HEK293T (cell line): ENCODE results near the gene RAD51B.

Source experiments
- CTCF ChIA-PET: fragments of 350-600 bp; formaldehyde crosslinking; extraction: SDS; loops from one replicate; lab custom pipeline; 2021; ENCODE audit warnings: antibody characterized with exemption, inconsistent platforms; lab: Yijun Ruan, JAX
- POLR2A ChIA-PET: fragments of 350-600 bp; formaldehyde crosslinking; extraction: SDS; loops from one replicate; lab custom pipeline; 2020; ENCODE audit warnings: antibody characterized with exemption, inconsistent platforms; lab: Yijun Ruan, JAX
- DNase-seq: peaks from one replicate; pipeline ENCODE4 v3.0.0; 2012; ENCODE audit warnings: mixed read lengths; ENCODE audit errors: extremely low spot score
- ARNT ChIP-seq: fragments of 450-650 bp; IDR thresholded peaks from 2 replicates; pipeline ENCODE4 v1.6.1; 2017; ENCODE audit warnings: mild to moderate bottlenecking
- BHLHE40 ChIP-seq: fragments of 450-650 bp; IDR thresholded peaks from 2 replicates; pipeline ENCODE4 v1.6.1; 2016; ENCODE audit warnings: mild to moderate bottlenecking, moderate library complexity, borderline replicate concordance
- CTBP1 ChIP-seq: fragments of 450-650 bp; IDR thresholded peaks from 2 replicates; pipeline ENCODE4 v1.6.1; 2016; ENCODE audit warnings: borderline replicate concordance
- ELF4 ChIP-seq: fragments of 450-650 bp; IDR thresholded peaks from 2 replicates; pipeline ENCODE4 v1.6.1; 2017; ENCODE audit warnings: antibody characterized with exemption
- FOXA1 ChIP-seq: fragments of 450-650 bp; IDR thresholded peaks from 2 replicates; pipeline ENCODE4 v1.6.1; 2016; ENCODE audit warnings: mild to moderate bottlenecking
- FOXK2 ChIP-seq: fragments of 450-650 bp; IDR thresholded peaks from 2 replicates; pipeline ENCODE4 v1.6.1; 2016; ENCODE audit warnings: mild to moderate bottlenecking
- FOXM1 ChIP-seq: fragments of 450-650 bp; IDR thresholded peaks from 2 replicates; pipeline ENCODE4 v1.6.1; 2017; ENCODE audit warnings: mild to moderate bottlenecking, borderline replicate concordance
- HDGF ChIP-seq: fragments of 450-650 bp; IDR thresholded peaks from 2 replicates; pipeline ENCODE4 v1.6.1; 2017; ENCODE audit warnings: antibody characterized with exemption, borderline replicate concordance
- L3MBTL2 ChIP-seq: fragments of 450-650 bp; conservative IDR thresholded peaks from 2 replicates; pipeline ENCODE4 v1.6.1; 2016; ENCODE audit warnings: mild to moderate bottlenecking
- LEF1 ChIP-seq: fragments of 450-650 bp; IDR thresholded peaks from 2 replicates; pipeline ENCODE4 v1.6.1; 2017; ENCODE audit warnings: mild to moderate bottlenecking, borderline replicate concordance
- NFRKB ChIP-seq: fragments of 450-650 bp; IDR thresholded peaks from 2 replicates; pipeline ENCODE4 v1.6.1; 2016; ENCODE audit warnings: mild to moderate bottlenecking, moderate library complexity
- SP1 ChIP-seq: fragments of 450-650 bp; IDR thresholded peaks from 2 replicates; pipeline ENCODE4 v1.6.1; 2017
- SUZ12 ChIP-seq: fragments of 450-650 bp; IDR thresholded peaks from 2 replicates; pipeline ENCODE4 v1.6.1; 2016; ENCODE audit warnings: mild to moderate bottlenecking
- TARDBP ChIP-seq: fragments of 450-650 bp; IDR thresholded peaks from 2 replicates; pipeline ENCODE4 v1.6.1; 2016
- ZNF384 ChIP-seq: fragments of 450-650 bp; IDR thresholded peaks from 2 replicates; pipeline ENCODE4 v1.6.1; 2016
- TF ChIP-seq, protein P1 (sequence below): fragments of 450-650 bp; IDR thresholded peaks from 2 replicates; pipeline ENCODE4 v1.6.1; 2016

RAD51B gene

DNA sequence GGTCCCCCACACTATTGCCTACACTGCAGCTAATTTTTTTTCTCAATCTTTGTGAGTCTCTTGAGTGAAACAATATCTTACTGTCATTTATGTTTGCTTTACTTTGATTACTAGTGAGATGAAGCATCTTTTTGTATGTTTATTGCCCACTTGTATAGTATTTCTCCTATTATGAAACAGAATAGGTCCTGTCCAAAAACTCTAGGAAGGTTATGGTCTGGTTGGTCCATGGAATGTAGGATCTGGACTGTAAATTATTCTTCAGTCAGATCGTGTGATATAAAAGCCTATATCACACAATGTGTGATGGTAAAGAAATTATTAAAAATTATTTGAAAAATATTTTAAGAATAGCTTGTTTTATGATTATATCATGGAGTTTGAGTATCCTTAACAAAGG is 538.9 kb downstream of the RAD51B start:
- ChIA-PET POLR2A (interaction anchor here (0.5 to 1.2 kb wide), 2 partner anchors 9 to 474 kb away, joined by 3 to 4 read pairs; no protein-coding TSS in a partner anchor), CTCF (no interaction called here)
- TF ChIP-seq ZNF384: no peak
- no peak for TF ChIP-seq FOXM1
- TF ChIP-seq NFRKB: no peak
- TF ChIP-seq, protein P1, sequence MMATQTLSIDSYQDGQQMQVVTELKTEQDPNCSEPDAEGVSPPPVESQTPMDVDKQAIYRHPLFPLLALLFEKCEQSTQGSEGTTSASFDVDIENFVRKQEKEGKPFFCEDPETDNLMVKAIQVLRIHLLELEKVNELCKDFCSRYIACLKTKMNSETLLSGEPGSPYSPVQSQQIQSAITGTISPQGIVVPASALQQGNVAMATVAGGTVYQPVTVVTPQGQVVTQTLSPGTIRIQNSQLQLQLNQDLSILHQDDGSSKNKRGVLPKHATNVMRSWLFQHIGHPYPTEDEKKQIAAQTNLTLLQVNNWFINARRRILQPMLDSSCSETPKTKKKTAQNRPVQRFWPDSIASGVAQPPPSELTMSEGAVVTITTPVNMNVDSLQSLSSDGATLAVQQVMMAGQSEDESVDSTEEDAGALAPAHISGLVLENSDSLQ: no peak
- DNase-seq: no peak

DNA sequence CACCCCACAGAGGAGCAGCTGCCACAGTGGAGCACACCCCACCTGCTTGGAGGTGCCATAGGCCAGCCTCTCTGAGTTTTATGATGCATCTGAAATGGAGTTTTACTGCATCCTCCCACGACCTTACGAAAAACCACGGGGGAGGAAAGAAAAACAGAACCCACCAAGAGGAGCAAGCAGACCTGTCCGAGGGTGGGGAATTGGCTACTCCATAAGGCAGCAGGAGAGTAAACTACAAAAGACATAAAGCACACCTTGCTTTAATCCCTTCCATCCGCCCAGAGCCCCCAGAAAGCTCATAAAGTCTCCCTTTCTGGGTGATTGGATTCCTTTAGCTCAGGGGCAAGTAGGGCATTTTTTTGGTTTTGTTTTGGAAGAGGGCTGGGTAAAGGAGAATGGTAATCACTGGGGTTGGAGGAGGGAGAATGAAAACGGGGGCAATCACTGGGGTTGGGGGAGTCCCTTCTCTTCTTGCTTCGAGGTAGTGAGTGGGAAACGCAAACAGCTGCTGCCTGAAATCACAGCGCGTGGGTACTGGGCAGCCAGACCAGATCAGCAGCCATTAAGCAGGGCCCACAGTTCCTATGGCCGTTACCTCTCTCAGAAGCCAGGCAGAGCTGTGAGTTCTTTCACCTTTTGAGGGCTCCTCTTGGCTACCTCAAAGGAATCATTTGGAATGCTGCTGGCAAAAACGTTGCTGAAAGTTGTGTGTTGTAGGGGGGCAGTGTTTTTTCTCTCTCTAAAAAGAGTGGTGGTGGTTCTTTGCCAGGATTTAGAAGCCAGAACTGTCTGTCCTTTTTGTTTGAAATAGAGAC is 539.6 kb downstream of the RAD51B start:
- TF ChIP-seq L3MBTL2 (no peak), FOXM1 (no peak), LEF1 (no peak), BHLHE40 (no peak), TARDBP (no peak), ELF4 (no peak), ARNT (no peak), FOXK2 (no peak), HDGF (no peak), ZNF384 (no peak), SUZ12 (no peak), NFRKB (no peak), FOXA1 (no peak), SP1 (no peak), CTBP1 (no peak)
- TF ChIP-seq, protein P1: no peak
- no peak for DNase-seq
- ChIA-PET POLR2A (interaction anchor here (0.5 to 1.2 kb wide), 2 partner anchors 10 to 474 kb away, joined by 3 to 4 read pairs; no protein-coding TSS in a partner anchor), CTCF (interaction anchor here (0.6 kb wide), 1 partner anchor 40 kb away, joined by 4 read pairs; no protein-coding TSS in a partner anchor)

DNA sequence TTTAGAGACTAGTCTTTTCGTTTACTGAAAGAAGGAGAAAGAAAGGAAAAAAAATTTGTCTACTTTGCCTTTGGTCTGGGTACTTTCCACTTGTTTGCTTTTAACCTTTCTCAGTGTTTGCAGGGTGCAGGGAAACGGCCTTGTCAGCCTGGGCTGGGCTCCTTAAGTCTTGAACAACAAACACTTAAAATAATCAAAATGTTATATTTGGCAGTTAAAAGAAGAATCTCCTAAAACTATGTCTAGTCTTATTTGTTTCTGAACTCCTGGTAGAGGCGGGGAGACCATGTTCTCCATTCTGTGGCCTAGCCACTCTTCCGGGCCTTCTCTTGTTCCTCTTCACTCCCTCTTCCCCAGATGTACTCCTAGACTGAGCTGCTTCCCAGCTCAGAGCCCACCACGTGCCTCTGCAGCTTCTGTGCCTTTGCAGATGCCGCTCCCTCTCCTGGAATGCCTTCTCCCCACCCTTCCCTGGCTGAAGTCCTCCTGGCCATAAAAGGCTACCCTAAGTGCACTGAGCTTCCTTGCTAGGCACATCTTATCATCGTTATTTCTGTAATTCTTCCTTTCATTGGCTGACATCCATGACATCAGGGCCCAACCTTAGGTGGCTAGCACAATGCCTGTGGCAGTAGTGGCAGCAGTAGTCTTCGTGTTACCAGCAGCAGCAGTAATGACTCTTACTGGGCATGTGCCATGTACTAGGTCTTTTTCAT is 540.4 kb downstream of the RAD51B start:
- peak; percentile 37; the same call in 1 of the 2 replicates for TF ChIP-seq L3MBTL2
- no peak for TF ChIP-seq NFRKB
- DNase-seq: peak; percentile 11
- ChIA-PET CTCF (no interaction called here), POLR2A (interaction anchor here (1.2 kb wide), 1 partner anchor 10 kb away, joined by 3 read pairs; no protein-coding TSS in a partner anchor)

DNA sequence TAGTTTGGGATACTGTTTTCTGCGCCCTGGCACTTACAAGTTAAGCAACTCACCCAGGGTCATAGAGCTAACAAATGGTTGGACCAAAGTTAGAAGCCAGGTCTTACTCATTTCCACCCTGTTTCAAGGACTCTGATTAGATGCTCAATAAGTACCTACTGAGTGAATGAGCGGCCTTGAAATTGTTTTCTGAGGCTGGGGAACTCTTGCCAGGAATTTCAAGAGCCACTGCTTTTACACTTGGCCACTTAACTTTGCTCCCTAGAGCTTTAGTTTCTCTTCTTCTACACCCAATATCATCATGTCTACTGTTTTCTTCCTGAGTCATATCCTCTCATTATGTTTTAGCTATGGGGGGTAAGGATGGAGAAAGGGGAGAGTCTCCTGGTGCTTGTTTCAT is 541.7 kb downstream of the RAD51B start:
- TF ChIP-seq ZNF384 (no peak), FOXK2 (no peak), LEF1 (no peak), TARDBP (no peak), BHLHE40 (no peak), ELF4 (no peak), NFRKB (no peak)
- TF ChIP-seq, protein P1: no peak
- DNase-seq: no peak
- POLR2A ChIA-PET: no interaction called here
- CTCF ChIA-PET: no interaction called here

DNA sequence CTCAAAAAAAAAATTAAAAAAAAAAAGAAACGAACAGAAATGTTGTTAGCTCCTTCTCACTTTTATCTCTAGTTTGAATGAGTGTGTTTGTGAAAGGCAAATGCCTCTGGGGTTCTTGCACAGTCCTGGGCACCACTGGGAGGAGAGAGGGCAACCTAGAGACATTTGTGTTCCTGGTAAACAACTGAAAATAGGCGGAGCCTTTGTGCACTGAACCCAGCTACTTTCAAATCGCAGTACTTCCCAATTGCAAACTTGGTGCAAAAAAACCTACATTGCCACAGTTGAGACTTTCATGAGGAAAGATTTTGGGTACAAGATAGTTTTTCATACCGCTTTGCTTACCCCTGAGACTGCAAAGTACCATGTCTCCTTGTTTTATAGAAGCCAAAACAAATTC is 543.3 kb downstream of the RAD51B start:
- no peak for DNase-seq
- ChIA-PET CTCF (interaction anchor here (0.6 kb wide), 3 partner anchors 104 to 301 kb away, joined by 3 read pairs; no protein-coding TSS in a partner anchor), POLR2A (no interaction called here)
- TF ChIP-seq LEF1 (no peak), ZNF384 (no peak), SUZ12 (no peak)

DNA sequence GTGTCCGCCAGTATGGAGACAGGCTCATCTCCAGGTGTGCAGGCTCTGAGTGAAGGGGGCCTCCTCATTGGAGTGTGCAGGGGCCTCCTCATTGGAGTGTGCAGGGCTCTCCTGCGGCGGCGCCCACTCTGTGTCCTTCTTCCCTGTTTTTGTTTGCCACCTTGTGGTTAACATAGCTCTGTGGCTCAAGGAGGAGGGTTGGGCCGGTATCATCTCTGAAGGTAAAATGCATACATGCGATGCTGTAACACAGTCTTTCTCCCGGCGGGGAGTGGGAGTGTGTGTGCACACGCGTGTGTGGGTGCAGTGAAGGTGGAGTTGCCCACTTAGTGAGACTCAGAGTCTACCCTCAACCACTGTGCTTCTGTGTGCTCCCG is 543.9 kb downstream of the RAD51B start:
- ChIA-PET POLR2A (no interaction called here), CTCF (interaction anchor here (0.6 kb wide), 1 partner anchor 297 kb away, joined by 3 read pairs; no protein-coding TSS in a partner anchor)
- peak; percentile 35 for DNase-seq

More for the DNA sequence above, 543.9 kb downstream of the RAD51B start:
- TF ChIP-seq FOXM1 (no peak), SUZ12 (no peak), NFRKB (no peak)
